Activated T-helper 2 cell treated with anti-CD3 and anti-CD28 coated beads, Interferon-gamma antibody, Interleukin-2, Interleukin-4, amounts not matched to agents 10 μg/mL and 5 μg/mL and 100 μg/mL, durations not matched to agents 14 hours and 24 hours and 36 hours (primary cell): ENCODE results near the gene ERCC6L2. TPM values are rescaled to one million over a fixed set of nuclear protein-coding genes. Genes with fewer than 3 reads are reported as not detected.

Experiments
- DNase-seq: peaks from one replicate; pipeline ENCODE4 v3.0.0; 2021; ENCODE audit warnings: low spot score
- H3K27ac Mint-ChIP-seq: one replicate; pipeline ENCODE4 v1.8.0; 2021; ENCODE audit warnings: mixed read lengths
- H3K27me3 Mint-ChIP-seq: one replicate; pipeline ENCODE4 v1.8.0; 2021; ENCODE audit warnings: low read depth, mixed read lengths
- H3K36me3 Mint-ChIP-seq: one replicate; pipeline ENCODE4 v1.8.0; 2021; ENCODE audit warnings: low read depth, mixed read lengths
- H3K4me1 Mint-ChIP-seq: one replicate; pipeline ENCODE4 v1.8.0; 2021; ENCODE audit warnings: low read depth, mixed read lengths
- H3K4me3 Mint-ChIP-seq: one replicate; pipeline ENCODE4 v1.8.0; 2021; ENCODE audit warnings: low read depth, mild to moderate bottlenecking, moderate library complexity, mixed read lengths
- H3K9me3 Mint-ChIP-seq: one replicate; pipeline ENCODE4 v1.8.0; 2021; ENCODE audit warnings: mixed read lengths
- intact Hi-C: fragments of 100-400 bp; cut with micrococcal nuclease; formaldehyde crosslinking; loops from one replicate; pipeline ENCODE4 v1.15.1; 2023
- total RNA-seq: library from RNA; stranded (reverse); gene quantifications from 2 replicates; pipeline ENCODE4 v1.2.3, GENCODE V29; 2022

The ERCC6L2 gene
- total RNA-seq, 1 donor from 2014 or later, result 28.2 TPM

DNA sequence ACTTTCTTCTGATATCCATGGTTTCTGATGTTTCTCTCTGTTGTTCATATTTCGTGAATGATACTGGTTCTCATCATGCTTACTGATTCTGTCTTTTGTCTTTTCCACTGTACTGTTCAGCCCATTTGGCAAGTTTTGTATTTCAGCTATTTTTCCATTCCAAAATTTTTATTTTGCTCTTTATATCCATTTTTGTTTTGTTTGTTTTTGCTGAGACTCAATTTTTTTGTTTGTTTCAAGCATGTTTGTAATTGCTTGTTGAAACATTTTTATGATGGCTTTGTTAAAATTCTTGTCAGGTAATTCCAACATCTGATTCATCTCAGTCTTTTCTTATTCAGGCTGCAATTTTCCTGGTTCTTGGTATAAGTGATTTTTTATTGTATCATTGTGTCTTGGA lies 64.0 kb downstream of the ERCC6L2 start:
- peaks cover 93% of the 10 kb centered on the region for H3K36me3 Mint-ChIP-seq
- intact Hi-C loops, result no loop called here
- no peak overlapping the region for H3K4me3 Mint-ChIP-seq
- DNase-seq, result no peak
- no peaks in the 10 kb centered on the region for H3K27me3 Mint-ChIP-seq
- no peak overlapping the region for H3K27ac Mint-ChIP-seq
- peaks cover 2% of the 10 kb centered on the region for H3K4me1 Mint-ChIP-seq
- peaks cover 34% of the 10 kb centered on the region for H3K9me3 Mint-ChIP-seq

DNA sequence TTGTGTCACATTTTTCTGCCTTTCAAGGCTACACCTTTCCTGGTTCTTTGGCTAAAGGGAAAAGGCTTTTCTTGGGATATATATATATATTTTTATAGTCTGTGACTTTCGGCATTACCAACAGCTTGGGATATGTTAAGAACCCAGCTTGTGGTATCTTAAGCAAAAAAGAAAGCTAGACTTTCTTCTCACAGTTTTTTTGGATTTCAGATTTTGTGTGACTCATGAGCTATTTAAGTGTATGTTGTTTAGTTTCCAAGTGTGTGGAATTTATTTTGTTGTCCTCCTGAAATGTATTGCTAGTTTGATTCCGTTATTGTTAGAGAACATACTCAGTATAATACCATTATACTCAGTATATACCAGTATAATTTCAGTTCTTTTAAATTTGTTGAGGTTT lies 64.8 kb downstream of the ERCC6L2 start:
- no peak overlapping the region for H3K4me3 Mint-ChIP-seq
- H3K9me3 Mint-ChIP-seq, result peaks cover 36% of the 10 kb centered on the region
- H3K27ac Mint-ChIP-seq, result no peak overlapping the region
- peaks cover 92% of the 10 kb centered on the region for H3K36me3 Mint-ChIP-seq
- H3K4me1 Mint-ChIP-seq, result peaks cover 1% of the 10 kb centered on the region
- H3K27me3 Mint-ChIP-seq, result no peaks in the 10 kb centered on the region
- DNase-seq, result no peak
- intact Hi-C loops, result no loop called here

DNA sequence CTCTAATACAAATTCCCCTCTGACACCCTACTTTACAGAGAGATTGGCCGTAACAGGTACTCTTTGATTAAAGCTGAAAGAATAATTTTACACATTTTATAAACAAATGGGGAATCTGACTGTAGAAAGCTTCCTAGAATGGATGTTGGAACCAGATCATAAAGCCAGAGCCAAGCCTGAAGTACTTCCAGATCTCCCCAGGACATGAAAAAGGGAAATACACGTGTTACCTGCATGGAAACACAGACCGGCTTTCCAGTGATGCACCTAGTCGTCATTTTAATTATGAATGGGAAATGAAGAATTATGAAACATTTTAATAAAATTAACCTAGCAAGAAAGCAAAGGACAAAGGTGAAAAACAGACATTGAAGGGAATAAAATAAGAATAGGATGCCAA lies 66.5 kb downstream of the ERCC6L2 start:
- H3K4me1 Mint-ChIP-seq, result no peaks in the 10 kb centered on the region
- intact Hi-C loops, result no loop called here
- H3K4me3 Mint-ChIP-seq, result no peak overlapping the region
- H3K27me3 Mint-ChIP-seq, result no peaks in the 10 kb centered on the region
- H3K36me3 Mint-ChIP-seq, result peaks cover 92% of the 10 kb centered on the region
- H3K9me3 Mint-ChIP-seq, result peaks cover 48% of the 10 kb centered on the region
- no peak overlapping the region for H3K27ac Mint-ChIP-seq
- no peak for DNase-seq

DNA sequence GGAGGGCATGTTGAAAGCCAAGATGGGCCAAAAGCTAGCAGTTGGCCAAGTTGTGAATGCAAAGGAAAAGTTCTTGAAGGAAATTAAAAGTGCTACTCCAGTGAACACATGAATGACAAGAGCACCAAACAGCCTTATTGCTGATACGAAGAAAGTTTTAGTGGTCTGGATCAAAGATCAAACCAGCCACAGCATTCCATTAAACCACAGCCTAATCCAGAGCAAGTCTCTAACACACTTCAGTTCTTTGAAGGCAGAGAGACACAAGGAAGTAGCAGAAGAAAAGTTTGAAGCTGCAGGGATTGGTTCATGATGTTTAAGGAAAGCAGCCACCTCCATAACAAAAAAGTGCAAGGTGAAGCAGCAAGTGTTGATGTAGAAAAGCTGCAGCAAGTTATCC lies 71.6 kb downstream of the ERCC6L2 start:
- Mint-ChIP-seq H3K9me3 (peaks cover 63% of the 10 kb centered on the region), H3K4me1 (peaks cover 4% of the 10 kb centered on the region), H3K27me3 (no peaks in the 10 kb centered on the region), H3K27ac (no peak overlapping the region), H3K4me3 (no peak overlapping the region), H3K36me3 (peaks cover 92% of the 10 kb centered on the region)
- DNase-seq, result no peak
- intact Hi-C loops, result no loop called here

DNA sequence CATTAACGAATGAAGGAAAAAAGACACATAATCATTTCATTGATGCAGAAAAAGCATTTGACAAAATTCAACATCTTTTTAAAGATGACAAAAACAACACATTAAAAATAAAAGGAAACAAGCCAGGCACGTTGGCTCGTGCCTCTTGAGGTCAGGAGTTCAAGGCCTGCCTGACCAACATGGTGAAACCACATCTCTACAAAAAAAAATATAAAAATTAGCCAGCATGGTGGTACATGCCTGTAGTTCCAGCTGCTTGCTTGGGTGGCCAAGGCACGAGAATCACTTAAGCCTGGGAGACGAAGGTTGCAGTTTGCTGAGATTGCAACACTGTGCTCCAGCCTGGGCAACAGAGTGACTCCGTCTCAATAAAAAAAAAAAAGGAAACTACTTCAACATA lies 77.0 kb downstream of the ERCC6L2 start:
- H3K4me3 Mint-ChIP-seq, result no peak overlapping the region
- H3K36me3 Mint-ChIP-seq, result peaks cover 81% of the 10 kb centered on the region
- no peak for DNase-seq
- no peaks in the 10 kb centered on the region for H3K27me3 Mint-ChIP-seq
- H3K4me1 Mint-ChIP-seq, result peaks cover 4% of the 10 kb centered on the region
- no peak overlapping the region for H3K27ac Mint-ChIP-seq
- intact Hi-C loops, result no loop called here
- peaks cover 53% of the 10 kb centered on the region for H3K9me3 Mint-ChIP-seq

DNA sequence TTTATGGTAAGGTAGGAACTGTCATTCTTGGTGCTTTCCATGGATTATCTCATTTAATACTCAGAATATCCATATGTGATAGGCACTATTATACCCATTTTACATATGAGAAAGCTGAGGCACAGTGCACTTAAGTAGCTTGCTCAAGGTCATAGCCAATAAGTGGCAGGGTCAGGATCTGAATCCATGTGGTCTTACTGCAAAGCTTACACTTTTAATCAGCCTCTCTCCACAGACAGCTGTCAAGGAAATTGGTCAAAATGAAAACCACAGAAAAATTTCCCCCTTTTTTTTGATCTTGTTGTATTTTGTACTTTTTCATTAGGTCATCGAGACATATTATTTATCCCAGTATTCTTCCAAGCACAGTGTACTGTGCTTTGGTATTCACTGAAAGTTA lies 78.5 kb downstream of the ERCC6L2 start:
- intact Hi-C loops, result no loop called here
- H3K27ac Mint-ChIP-seq, result no peak overlapping the region
- H3K4me1 Mint-ChIP-seq, result peaks cover 4% of the 10 kb centered on the region
- peaks cover 45% of the 10 kb centered on the region for H3K9me3 Mint-ChIP-seq
- H3K4me3 Mint-ChIP-seq, result no peak overlapping the region
- no peak for DNase-seq
- peaks cover 78% of the 10 kb centered on the region for H3K36me3 Mint-ChIP-seq
- no peaks in the 10 kb centered on the region for H3K27me3 Mint-ChIP-seq

DNA sequence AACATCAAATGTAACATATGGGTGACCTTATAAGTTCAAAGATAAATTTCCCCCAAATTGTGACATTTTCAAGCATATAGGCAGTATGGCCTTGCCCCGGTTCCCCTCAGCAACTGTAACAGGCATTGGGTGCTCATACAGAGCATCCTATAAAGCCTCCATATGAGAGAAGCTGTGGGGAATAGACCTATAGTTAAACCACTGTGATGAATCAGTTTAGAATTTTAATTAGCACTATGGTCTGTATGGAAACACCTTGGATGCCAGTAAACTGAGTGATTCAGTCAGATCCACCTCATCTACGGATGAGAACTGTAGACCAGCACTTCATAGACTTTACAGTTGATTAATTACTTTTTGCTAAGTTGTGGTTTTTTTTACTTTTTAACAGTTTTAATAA lies 79.4 kb downstream of the ERCC6L2 start:
- Mint-ChIP-seq H3K4me3 (no peak overlapping the region), H3K36me3 (peaks cover 75% of the 10 kb centered on the region), H3K27ac (no peak overlapping the region), H3K4me1 (peaks cover 4% of the 10 kb centered on the region), H3K9me3 (peaks cover 40% of the 10 kb centered on the region), H3K27me3 (no peaks in the 10 kb centered on the region)
- no peak for DNase-seq
- intact Hi-C loops, result no loop called here

DNA sequence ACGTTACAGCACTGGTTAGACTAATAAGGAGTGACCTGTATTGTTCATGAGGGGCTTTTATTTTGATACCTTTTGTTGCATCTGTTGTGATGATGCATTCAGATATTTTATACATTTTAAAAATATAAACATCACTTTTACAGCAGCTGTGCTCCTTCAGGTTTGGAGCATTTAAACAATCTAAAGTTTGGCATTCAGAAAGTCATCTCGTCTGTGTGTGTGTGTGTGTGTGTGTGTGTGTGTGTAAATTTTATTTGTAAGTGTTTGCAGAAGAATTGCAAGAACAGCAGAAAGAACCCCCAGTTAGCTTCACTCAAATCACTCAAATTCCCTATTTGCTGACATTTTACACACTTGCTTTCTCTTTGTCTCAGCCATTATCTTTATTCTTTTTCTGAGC lies 87.4 kb downstream of the ERCC6L2 start:
- no peaks in the 10 kb centered on the region for H3K27me3 Mint-ChIP-seq
- H3K36me3 Mint-ChIP-seq, result peaks cover 56% of the 10 kb centered on the region
- DNase-seq, result no peak
- H3K9me3 Mint-ChIP-seq, result peaks cover 24% of the 10 kb centered on the region
- intact Hi-C loops, result no loop called here
- H3K4me3 Mint-ChIP-seq, result no peak overlapping the region
- no peak overlapping the region for H3K27ac Mint-ChIP-seq
- H3K4me1 Mint-ChIP-seq, result no peaks in the 10 kb centered on the region

DNA sequence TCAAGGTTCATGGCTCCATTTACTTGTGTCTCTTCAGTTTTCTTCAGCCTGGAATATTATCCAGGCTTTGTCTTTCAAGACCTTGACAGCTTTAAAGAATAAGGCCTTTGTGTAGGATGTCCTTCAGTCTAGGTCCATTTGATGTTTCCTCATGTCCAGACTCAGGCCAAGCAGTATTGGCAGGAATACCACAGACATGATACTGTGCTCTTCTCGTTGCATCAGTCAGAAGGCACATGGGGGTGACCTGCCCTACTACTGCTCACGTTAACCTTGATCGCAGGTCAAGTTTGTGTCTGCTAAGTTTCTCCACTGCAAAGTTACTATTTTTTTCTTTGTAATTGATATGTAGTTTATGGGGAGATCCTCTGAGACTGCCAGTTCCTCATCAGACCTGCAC lies 88.2 kb downstream of the ERCC6L2 start:
- H3K9me3 Mint-ChIP-seq, result peaks cover 20% of the 10 kb centered on the region

DNA sequence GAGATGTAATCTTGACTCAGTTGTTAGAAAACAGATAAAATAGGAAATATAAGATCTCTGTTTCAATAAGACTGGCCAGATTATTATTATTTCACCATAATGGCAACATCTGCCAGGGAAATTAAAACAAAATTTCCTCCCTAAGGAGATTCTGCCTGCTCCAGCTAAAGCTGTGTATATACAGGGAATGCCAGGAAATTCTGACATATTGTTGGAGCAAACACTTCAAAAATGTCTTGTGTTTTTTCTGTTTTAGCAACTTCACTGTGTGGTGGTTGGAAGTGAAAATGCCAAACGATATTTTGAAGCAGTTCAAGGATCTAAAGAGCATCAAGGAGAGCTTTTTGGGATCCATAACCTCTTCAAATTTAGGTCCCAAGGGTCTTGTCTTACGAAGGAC lies 90.8 kb downstream of the ERCC6L2 start:
- Mint-ChIP-seq H3K27me3 (no peaks in the 10 kb centered on the region), H3K27ac (no peak overlapping the region), H3K9me3 (peaks cover 6% of the 10 kb centered on the region), H3K4me3 (no peak overlapping the region), H3K36me3 (peaks cover 46% of the 10 kb centered on the region), H3K4me1 (no peaks in the 10 kb centered on the region)
- intact Hi-C loops, result no loop called here
- no peak for DNase-seq

More for the DNA sequence above, 88.2 kb downstream of the ERCC6L2 start:
- Mint-ChIP-seq H3K4me1 (no peaks in the 10 kb centered on the region), H3K36me3 (peaks cover 50% of the 10 kb centered on the region), H3K27ac (no peak overlapping the region), H3K4me3 (no peak overlapping the region), H3K27me3 (no peaks in the 10 kb centered on the region)
- DNase-seq, result no peak
- intact Hi-C loops, result no loop called here

DNA sequence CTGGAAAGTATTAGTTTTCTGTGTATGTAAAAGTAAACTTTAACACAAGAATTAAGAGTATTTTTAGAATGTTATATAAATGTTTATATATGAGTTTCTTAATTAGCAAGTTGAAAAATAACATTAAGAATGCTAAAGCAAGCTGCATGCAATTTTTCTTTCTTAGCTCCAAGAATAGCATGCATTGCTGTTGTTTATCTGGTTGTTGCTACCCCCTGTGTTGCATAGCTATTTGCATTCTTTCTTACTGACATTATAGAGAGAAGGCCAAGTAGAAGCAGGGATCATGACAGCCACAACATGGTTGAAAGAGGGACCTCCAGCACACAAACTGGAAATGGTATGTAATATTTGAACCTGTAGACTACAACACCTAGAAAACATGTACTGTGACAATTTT lies 94.8 kb downstream of the ERCC6L2 start:
- intact Hi-C loops, result no loop called here
- no peak overlapping the region for H3K4me3 Mint-ChIP-seq
- no peaks in the 10 kb centered on the region for H3K27me3 Mint-ChIP-seq
- peaks cover 10% of the 10 kb centered on the region for H3K4me1 Mint-ChIP-seq
- H3K36me3 Mint-ChIP-seq, result peaks cover 53% of the 10 kb centered on the region
- no peak for DNase-seq
- no peak overlapping the region for H3K27ac Mint-ChIP-seq
- no peaks in the 10 kb centered on the region for H3K9me3 Mint-ChIP-seq

DNA sequence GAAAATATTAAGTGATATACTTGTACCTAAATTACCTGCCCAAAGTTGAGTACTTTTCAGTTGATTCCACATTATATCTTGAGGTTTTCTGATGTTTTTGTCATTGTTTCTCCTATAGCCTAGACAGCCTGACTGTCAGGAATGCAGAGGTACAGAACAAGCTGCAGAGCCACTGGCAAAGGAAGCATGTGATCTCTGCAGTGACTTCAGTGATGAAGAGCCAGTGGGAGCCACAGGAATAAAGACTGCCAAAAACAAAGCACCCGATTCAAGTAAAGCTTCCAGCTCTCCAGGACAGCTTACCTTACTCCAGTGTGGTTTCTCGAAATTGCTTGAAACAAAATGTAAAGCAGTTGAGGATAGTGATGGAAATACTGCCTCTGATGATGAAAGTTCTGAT lies 96.3 kb downstream of the ERCC6L2 start:
- peaks cover 67% of the 10 kb centered on the region for H3K36me3 Mint-ChIP-seq
- no peak overlapping the region for H3K4me3 Mint-ChIP-seq

DNA sequence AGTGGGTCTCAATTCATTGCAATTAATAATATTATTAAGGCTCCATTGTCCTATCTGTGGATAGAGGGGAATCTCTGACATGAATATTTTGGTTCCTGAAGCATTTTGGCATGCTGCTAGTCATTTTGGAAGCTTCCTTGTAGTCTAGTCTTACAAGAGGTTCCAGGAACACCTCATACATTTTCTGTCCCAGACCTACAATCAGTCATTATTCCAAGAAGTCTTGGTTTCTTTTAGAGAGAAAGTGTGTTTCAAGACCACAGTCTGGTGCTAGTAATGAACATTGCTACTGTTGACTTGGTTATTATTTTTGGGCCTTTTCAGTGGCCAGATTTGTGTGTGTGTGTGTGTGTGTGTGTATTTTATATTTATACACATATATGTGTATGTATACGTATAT lies 98.9 kb downstream of the ERCC6L2 start:
- no peak for DNase-seq
- no peak overlapping the region for H3K27ac Mint-ChIP-seq
- H3K36me3 Mint-ChIP-seq, result peaks cover 75% of the 10 kb centered on the region
- H3K4me3 Mint-ChIP-seq, result no peak overlapping the region
- intact Hi-C loops, result no loop called here
- no peaks in the 10 kb centered on the region for H3K9me3 Mint-ChIP-seq
- no peaks in the 10 kb centered on the region for H3K27me3 Mint-ChIP-seq
- H3K4me1 Mint-ChIP-seq, result peaks cover 20% of the 10 kb centered on the region

More for the DNA sequence above, 96.3 kb downstream of the ERCC6L2 start:
- Mint-ChIP-seq H3K4me1 (peaks cover 10% of the 10 kb centered on the region), H3K9me3 (no peaks in the 10 kb centered on the region), H3K27ac (no peak overlapping the region), H3K27me3 (no peaks in the 10 kb centered on the region)
- DNase-seq, result no peak
- intact Hi-C loops, result no loop called here

DNA sequence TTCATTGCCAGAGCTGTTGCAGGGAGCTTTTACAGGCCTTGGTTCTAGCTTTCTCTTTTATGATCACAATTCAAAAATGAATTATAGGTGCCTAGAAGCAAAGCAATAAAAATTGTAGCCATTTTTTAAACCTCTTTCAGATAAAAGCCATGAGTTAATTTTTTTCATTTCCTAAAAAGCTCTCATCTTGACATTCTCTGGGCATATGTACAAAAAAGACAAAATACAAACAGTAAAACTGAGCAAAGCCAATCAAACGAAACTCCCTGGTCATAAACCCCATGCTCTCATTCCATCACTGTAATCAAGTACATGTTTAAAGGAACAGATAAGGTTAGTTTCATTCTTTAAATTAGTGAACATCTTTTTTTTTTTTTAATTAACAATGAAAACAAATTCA lies 101.9 kb downstream of the ERCC6L2 start:
- Mint-ChIP-seq H3K9me3 (no peaks in the 10 kb centered on the region), H3K4me1 (peaks cover 35% of the 10 kb centered on the region), H3K4me3 (no peak overlapping the region), H3K27me3 (no peaks in the 10 kb centered on the region), H3K27ac (no peak overlapping the region), H3K36me3 (peaks cover 77% of the 10 kb centered on the region)
- DNase-seq, result no peak
- intact Hi-C loops, result loop anchor here (5.0 kb wide), 1 partner anchor 35 kb away; no protein-coding TSS in a partner anchor
